HG03175 (cell line): ENCODE measurements around the gene CFD.
"Not testable (repeated sequence)": the region's sequence is repeated elsewhere in the genome, so short reads cannot be mapped to it uniquely, and the experiment has no call there.

ENCODE experiments used
- ATAC-seq: cut with Tn5 transposase; IDR thresholded peaks from one replicate; pipeline ENCODE4 v1.9.1; 2021; ENCODE audit warnings: mild to moderate bottlenecking, moderate library complexity; ENCODE audit not compliant: unreplicated experiment

The CFD gene

DNA sequence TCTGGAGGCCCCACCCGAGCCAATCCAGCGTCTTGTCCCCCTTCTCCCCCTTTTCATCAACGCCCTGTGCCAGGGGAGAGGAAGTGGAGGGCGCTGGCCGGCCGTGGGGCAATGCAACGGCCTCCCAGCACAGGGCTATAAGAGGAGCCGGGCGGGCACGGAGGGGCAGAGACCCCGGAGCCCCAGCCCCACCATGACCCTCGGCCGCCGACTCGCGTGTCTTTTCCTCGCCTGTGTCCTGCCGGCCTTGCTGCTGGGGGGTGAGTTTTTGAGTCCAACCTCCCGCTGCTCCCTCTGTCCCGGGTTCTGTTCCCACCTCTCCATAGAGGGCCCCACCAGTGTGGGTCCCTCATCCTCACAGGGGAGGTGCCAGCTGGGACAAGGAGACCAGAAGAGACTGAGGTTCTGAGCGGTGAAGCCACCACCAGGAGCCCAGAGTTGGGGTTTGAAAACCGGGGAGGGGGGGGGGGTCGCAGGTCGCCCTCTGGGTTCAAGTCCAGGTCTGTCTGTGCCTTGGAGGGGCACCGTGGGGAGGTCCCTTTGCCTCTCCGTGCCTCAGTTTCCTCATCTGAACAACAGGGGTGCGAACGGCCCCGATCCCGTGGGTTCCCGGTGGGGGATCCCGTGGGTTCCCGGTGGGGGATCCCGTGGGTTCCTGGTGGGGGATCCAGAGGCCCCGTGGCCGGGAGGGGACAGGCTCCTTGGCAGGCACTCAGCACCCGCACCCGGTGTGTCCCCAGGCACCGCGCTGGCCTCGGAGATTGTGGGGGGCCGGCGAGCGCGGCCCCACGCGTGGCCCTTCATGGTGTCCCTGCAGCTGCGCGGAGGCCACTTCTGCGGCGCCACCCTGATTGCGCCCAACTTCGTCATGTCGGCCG lies 7.1 kb upstream of the CFD start, which contains the start of gene ELANE:
Gene ELANE (plus strand): TSS at position 168 of the 878 bp plus-strand sequence. CDS start 26 bp downstream, at position 194.
- no peak for ATAC-seq

DNA sequence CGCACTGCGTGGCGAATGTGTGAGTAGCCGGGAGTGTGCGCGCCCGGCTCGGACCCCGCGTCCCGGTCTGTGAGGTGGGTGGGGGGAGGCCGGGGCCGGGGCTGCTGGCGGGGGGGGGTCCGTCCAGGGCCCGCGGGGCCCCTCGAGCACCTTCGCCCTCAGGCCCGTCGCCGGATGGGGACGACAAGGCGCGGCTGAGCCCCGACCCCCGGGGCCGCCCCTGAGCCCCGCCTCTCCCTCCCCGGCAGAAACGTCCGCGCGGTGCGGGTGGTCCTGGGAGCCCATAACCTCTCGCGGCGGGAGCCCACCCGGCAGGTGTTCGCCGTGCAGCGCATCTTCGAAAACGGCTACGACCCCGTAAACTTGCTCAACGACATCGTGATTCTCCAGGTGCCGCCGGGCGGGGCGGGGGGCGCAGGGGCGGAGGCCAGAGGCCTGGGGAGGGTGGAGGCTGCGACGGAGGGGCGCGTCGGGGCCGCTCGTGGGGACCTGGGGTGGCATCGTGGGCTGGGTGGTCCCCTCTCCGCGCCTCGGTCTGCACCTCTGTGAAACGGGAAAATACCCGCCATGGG lies 6.4 kb upstream of the CFD start:
- no peak for ATAC-seq

DNA sequence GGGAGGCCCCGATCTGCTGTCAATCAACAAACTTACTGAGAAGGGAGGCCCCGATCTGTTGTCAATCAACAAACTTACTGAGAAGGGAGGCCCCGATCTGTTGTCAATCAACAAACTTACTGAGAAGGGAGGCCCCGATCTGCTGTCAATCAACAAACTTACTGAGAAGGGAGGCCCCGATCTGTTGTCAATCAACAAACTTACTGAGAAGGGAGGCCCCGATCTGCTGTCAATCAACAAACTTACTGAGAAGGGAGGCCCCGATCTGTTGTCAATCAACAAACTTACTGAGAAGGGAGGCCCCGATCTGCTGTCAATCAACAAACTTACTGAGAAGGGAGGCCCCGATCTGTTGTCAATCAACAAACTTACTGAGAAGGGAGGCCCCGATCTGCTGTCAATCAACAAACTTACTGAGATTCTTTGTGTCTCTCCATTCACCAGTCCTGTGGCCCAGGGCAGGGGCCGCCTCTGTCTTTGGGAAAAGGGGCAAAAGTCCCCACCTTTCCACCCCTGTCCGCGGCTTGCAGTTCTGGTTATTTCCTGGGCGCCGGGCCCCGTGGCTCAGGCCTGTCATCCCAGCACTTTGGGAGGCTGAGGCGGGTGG lies 5.7 kb upstream of the CFD start:
- ATAC-seq: not testable (repeated sequence)

DNA sequence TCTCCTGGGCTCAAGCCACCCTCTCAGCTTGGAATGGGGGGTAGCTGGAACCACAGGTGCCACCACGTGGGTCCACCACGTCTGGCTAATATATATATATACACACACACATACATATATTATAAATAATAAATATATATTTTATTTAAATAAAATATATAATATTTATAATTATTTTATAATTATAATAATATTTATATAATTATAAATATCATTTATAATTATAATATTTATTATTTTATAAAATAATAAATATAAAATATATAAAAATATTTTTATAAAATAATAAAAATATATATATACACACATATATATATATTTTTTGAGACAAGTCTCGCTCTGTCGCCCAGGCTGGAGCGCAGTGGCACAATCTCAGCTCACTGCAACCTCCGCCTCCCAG lies 4.9 kb upstream of the CFD start:
- no peak for ATAC-seq

DNA sequence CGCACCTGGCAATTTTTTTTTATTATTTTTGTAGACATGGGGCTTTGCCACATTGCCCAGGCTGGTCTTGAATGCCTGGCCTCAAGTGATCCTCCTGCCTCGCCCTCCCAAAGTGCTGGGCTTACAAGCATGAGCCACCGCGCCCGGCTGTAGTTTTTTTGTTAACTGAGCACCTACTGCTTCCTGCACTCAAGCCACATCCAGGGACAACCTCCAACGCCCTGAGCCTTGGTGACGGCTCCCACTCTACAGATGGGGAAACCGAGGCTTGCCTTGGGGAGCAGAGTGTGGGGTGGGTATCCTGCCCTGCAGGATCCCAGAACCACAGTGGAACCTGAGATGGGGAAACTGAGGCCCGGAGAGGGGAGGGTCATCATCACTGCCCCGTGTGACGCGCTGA lies 4.3 kb upstream of the CFD start:
- ATAC-seq: no peak

DNA sequence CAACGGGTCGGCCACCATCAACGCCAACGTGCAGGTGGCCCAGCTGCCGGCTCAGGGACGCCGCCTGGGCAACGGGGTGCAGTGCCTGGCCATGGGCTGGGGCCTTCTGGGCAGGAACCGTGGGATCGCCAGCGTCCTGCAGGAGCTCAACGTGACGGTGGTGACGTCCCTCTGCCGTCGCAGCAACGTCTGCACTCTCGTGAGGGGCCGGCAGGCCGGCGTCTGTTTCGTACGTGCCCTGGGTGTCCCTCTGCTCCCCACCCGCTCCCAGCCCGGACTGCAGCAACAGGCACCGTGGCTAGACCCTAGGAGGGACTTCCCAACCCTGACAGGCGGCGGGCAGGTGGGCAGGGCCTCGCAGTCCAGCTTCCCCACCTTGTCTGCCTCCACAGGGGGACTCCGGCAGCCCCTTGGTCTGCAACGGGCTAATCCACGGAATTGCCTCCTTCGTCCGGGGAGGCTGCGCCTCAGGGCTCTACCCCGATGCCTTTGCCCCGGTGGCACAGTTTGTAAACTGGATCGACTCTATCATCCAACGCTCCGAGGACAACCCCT lies 3.8 kb upstream of the CFD start:
- no peak for ATAC-seq

DNA sequence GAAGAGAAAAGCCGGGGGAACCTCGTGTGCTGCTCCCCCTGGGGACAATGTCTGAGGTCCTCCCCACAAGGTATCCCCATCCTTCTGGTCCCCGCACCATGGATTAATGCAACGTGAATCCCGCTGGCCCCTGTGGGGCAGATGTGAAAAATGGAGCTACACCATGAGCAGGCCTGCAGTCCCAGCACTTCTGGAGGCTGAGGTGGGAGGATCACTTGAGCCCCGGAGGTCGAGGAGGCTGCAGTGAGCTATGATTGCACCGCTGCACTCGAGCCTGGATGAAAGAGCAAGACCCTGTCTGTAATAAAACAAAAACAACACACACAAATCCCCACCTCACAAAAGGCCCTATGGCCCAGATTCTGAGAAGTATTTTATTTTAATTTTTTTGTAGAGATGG lies 1.2 kb upstream of the CFD start:
- no peak for ATAC-seq

DNA sequence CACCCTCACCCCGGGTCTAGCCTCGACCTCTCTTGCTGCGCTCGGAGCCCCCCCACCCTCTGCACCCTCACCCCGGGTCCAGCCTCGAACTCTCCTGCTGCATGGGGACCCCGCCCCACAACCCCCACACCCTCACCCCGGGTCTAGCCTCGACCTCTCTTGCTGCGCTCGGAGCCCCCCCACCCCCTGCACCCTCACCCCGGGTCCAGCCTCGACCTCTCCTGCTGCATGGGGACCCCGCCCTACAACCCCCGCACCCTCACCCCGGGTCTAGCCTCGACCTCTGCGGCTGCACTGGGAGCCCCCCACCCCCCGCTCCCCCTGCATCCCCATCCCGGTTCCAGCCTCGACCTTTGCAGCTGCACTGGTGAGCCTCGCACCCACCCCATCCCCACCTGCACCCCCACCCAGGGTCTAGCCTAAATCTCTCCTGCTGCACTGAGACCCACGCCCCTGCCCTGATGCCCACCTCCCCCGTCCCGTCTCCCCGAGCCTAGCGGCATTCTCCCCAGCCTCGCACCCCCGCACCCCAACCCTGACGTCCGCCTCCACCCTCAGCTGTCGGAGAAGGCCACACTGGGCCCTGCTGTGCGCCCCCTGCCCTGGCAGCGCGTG lies 1.8 kb downstream of the CFD start:
- ATAC-seq: no peak

DNA sequence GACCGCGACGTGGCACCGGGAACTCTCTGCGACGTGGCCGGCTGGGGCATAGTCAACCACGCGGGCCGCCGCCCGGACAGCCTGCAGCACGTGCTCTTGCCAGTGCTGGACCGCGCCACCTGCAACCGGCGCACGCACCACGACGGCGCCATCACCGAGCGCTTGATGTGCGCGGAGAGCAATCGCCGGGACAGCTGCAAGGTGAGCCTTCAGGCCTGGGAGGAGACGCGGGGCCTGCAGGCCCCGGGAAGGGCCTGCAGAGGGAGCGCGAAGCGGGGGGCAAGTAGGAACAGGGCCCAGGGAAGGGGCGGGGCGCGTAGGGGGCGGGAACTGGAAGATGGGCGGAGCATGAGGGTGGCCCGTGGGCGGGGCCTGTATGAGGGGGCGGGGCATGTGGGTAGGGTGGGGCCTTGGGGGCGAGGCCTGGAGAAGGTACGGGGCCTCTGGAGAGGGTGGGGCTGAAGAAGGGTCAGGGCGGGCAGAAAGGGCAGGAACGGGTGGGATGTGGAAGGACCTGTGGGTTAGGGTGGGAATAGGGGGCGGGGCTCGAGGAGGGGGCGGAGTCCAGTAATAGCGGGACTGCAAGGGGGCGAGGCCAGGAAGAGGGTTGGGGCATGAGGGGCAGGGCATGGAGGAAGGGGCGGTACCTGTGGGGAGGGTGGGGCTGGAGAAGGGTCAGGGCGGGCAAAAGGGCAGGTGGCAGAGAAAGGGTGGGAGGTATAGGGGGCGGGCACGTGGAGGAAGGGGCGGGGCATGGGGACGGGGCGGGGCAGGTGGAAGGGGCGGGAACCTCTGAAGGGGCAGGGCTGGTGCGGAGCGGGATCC lies 2.5 kb downstream of the CFD start:
- ATAC-seq: no peak

DNA sequence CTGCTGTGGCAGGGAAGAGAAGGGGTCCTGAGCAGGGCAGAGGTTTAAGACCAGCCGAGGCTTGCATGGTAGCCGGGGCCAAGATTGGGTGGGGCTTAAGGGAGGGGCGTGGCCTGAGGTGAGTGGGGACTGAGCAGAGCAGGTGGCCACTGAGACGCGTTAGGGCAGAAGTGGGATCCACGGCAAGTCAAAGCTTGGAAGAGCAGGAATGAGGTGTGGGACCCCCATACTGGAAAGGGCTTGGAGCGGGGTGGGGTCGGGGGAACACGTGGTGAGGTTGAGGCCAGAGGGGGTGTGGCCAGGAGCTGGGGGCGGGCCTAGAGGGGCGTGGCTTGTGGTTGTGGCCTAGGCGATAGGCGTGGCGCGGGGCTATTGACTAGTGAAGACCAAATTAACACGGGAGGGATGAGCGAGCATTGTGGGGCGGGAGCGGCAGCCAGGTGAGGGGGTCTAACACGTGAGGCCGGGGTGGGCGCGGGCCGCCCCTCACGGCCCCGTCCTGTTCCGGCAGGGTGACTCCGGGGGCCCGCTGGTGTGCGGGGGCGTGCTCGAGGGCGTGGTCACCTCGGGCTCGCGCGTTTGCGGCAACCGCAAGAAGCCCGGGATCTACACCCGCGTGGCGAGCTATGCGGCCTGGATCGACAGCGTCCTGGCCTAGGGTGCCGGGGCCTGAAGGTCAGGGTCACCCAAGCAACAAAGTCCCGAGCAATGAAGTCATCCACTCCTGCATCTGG lies 3.3 kb downstream of the CFD start:
- no peak for ATAC-seq

DNA sequence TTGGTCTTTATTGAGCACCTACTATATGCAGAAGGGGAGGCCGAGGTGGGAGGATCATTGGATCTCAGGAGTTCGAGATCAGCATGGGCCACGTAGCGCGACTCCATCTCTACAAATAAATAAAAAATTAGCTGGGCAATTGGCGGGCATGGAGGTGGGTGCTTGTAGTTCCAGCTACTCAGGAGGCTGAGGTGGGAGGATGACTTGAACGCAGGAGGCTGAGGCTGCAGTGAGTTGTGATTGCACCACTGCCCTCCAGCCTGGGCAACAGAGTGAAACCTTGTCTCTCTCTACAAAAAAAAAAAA lies 3.8 kb downstream of the CFD start:
- no peak for ATAC-seq

DNA sequence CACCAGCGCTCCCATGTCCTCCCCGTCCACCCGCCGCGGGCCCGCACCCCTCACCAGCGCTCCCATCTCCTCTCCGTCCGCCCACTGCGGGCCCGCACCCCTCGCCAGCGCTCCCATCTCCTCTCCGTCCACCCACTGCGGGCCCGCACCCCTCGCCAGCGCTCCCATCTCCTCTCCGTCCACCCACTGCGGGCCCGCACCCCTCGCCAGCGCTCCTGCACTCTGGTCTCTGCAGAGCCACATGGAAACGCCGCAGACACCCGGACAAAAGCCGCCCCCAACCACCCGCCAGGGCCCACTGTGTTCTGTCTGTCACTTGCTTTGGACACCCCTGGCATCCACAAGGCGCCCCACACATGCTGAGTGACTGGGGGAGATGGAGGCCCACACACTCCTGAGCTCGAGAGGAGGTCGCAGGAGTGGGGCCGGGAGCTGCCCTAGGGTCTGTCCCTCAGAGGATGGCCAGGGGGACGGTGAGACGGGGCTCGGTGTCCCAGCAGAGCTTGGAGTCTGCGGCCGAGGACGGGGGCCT lies 7.4 kb downstream of the CFD start:
- ATAC-seq: no peak

DNA sequence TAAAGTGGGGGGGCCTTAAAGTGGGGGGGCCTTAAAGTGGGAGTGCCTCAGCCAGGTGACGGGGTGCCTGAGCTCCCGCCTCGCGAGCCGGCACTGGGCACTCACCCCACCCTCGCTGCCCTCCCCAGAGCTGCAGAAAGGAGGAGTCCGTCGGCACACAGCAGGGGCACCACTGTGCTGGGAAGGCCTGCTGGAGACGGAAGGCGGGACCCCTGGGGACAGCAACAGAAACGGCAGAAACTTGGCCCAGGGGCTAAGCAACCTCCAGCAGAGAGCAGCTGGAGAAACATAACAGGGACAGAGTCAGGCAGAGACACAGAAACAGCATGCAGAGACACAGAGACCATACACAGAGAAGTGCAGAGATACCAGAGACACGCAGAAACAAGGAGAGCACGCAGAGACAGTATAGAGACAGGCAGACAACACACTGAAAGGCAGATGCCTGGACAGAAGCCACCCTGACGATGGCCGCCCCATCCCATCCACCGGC lies 7.9 kb downstream of the CFD start:
- no peak for ATAC-seq

DNA sequence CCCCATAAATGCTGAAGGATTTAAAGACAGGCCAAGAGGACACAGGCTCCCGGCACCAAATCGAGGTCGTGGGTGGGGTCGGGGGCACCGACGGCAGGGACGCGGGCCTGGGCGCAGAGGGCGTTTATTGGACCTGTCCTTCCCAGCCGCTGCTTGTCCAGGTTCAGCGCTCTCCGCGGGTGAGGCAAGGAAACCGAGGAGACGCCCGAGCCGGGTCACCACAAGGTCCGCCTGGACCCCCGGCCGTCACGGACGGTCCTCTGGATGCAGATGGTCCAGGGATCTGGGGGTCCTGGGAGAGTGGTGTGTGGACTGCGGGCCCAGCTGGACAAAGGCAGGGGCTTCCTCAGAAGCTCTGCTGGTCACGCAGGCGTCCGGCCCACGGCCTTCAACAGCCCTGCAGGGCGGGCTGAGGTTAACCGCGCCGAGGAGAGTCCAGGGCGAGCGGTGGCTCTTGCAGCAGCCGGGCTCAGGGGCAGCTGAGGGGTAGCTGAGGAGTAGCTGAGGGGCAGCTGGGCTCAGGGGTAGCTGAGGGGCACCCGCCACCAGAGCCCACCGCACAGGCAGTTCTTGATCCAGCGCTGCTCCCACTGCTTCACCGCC lies 8.5 kb downstream of the CFD start:
- no peak for ATAC-seq

DNA sequence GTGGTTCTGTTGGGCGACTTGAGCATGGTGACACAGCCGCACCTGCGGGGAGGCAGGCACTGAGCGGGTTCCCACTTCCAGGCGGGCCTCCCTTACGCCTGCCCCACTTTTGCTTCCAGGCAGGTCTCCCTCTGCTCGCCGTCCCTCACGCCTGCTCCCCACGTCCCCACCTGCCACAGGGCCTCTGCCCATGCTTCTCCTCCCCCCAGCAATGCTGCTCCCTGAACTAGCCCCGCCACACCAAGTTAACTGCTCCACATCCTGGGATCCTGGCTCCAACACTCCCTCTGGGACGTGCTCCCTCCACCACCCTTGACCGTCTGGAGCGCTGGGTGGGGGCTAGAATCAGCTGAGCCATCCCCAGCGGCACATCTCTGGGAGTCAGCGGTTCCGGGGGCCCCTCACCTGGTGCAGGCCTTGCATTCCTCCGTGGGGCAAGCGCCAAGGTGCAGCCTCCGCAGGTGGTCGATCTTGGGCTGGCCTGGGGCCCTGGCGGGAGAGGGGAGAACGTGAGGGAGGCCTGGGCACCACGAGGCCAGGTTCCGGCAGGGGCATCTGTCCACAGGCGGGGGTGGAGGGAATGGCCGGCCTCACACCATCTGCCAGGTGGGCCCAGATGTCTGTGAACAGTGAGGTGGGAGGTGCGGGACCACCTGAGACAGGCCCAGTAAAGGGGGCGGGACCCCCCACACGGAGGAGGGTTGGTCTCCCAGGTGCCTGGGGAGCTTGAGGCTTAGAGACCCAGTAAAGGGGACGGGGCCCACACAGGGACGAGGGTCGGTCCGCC lies 9.2 kb downstream of the CFD start:
- no peak for ATAC-seq

DNA sequence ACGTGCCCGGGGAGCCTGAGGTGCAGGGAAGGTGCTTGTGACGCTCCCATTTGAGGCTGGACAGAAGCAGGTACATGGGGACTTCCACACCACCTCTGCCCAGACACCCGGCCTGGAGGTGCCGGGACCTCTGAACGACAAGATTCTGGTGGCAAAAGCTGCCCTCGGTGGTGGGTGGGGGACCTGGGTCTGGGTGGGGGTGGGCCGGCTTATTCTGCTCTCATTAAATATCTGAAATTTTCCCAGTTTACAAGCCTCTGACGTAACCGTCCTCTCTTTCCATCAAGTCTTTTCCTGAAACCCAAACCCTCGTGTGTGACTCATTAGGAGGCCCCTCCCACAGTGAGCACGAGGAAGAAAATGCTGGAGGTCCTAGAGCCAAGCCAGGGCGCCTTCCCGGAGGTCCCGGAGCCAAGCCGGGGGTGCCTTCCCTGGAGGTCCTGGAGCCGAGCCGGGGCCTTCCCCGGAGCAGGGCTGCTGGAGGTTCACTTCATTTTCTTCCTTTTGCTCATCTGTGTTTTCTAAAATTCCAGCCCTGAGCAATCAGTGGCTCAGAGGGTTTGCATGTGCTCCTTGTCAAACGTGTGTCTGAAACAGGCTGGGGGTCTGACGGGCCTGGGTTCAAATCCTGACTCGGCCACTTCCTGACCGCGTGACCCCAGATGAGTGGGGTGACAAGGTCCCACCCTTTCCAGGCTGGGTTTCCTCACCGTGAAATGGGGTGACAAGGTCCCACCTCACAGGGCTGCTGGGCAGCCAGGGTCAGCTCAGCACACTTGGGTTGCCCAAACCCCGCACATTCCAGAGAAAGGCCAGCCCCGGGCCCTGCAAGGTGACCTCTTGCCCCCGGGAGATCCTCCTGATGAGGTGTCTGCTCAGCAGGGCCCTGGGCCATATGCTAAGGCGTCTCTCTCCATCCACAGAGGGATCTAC lies 10.0 kb downstream of the CFD start:
- ATAC-seq: no peak

DNA sequence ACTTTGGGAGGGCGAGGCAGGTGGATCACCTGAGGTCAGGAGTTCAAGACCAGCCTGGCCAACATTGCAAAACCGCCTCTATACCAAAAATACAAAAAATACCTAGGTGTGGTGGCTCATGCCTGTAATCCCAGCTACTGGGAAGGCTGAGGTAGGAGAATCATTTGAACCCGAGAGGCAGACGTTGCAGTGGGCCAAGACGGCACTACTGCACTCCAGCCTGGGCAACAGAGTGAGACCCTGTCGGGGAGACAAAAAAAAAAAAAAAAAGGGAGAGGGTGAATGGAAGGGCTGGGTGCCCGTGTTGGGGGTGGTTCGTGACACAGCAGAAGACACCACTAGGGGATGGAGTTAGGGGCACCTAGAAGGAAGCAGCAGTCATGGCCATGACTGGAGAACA lies 10.8 kb downstream of the CFD start:
- ATAC-seq: no peak
